K562 (cell line): ENCODE results near the gene ESRRB. TPM values are rescaled to one million over a fixed set of nuclear protein-coding genes. Genes with fewer than 3 reads are reported as not detected.

Experiments
- ATAC-seq: fragments of 200-7000 bp; cut with Tn5 transposase; 3 replicates; pipeline ENCODE4 v1.9.1; 2020; ENCODE audit warnings: moderate library complexity
- BruUV-seq: library from RNA; stranded (reverse); fragments of 400-500 nt; replicated peaks from 2 replicates; lab custom pipeline; 2021; lab: Mats Ljungman, UMichigan
- CTCF ChIA-PET: fragments of 300-600 bp; formaldehyde crosslinking; extraction: SDS; loops from one replicate; lab custom pipeline; 2021; ENCODE audit warnings: low intra/inter-chr PET ratio; lab: Yijun Ruan, JAX
- POLR2A ChIA-PET: fragments of 300-600, 350-650 bp; sonication (Branson Sonifier 250); formaldehyde crosslinking; extraction: SDS; loops from one replicate; lab custom pipeline; 2021; ENCODE audit warnings: antibody characterized with exemption, inconsistent platforms; lab: Yijun Ruan, JAX
- DNase-seq, 4 experiments: peaks; one replicate each; pipeline versions ENCODE4 v3.0.0 to v3.0.0-alpha.2; 2011 to 2018; ENCODE audit warnings: low spot score in 3 of 4, mixed read lengths in 3 of 4; ENCODE audit errors: extremely low read depth in 1 of 4
- FAIRE-seq: peaks from 2 replicates; lab custom pipeline; 2011; peaks lifted over from hg19 to GRCh38; lab: Jason Lieb, UNC
- H2AFZ ChIP-seq: 2 replicates; pipeline ENCODE4 v1.6.0; 2011; ENCODE audit warnings: low read depth, low read length, control low read depth, inconsistent platforms
- H3K27ac ChIP-seq: fragments of 200-600 bp; 3 replicates; pipeline ENCODE4 v1.8.0; 2011; ENCODE audit warnings: low read depth, mild to moderate bottlenecking, control low read depth, inconsistent platforms, low read length, moderate library complexity, mixed read lengths; ENCODE audit errors: extremely low read depth
- H3K27me3 ChIP-seq, 2 experiments: fragments of 300-600 bp in 1 of 2; 2 replicates in 1 of 2; 3 replicates in 1 of 2; pipeline versions ENCODE4 v1.6.0 to v1.8.0; 2011; ENCODE audit warnings: inconsistent platforms in 2 of 2, low read length in 2 of 2, mild to moderate bottlenecking in 1 of 2, mixed read lengths in 1 of 2, moderate library complexity in 1 of 2; ENCODE audit not compliant: control insufficient read depth in 2 of 2, insufficient read depth in 2 of 2
- H3K36me3 ChIP-seq: fragments of 300-600 bp; 3 replicates; pipeline ENCODE4 v1.8.0; 2011; ENCODE audit warnings: mild to moderate bottlenecking, low read length, inconsistent platforms; ENCODE audit not compliant: control insufficient read depth, insufficient read depth
- H3K4me1 ChIP-seq, 2 experiments: fragments of 200-600 bp in 1 of 2; replicated peaks in 1 of 2; 2 replicates in 1 of 2; 3 replicates in 1 of 2; pipeline versions ENCODE4 v1.5.1 to v1.8.0; 2011; ENCODE audit warnings: inconsistent platforms in 2 of 2, low read length in 2 of 2, mild to moderate bottlenecking in 1 of 2, mixed read lengths in 1 of 2, moderate library complexity in 1 of 2; ENCODE audit not compliant: control insufficient read depth in 2 of 2, insufficient read depth in 2 of 2
- H3K4me2 ChIP-seq: 2 replicates; pipeline ENCODE4 v1.6.1; 2011; ENCODE audit warnings: low read length, control low read depth, inconsistent platforms, mixed read lengths; ENCODE audit not compliant: insufficient read depth
- H3K4me3 ChIP-seq: fragments of 200-600 bp; sonication (generic), shearing (Covaris generic); 2 replicates; pipeline ENCODE4 v1.5.1; 2016; ENCODE audit warnings: control low read depth, inconsistent platforms
- H3K79me2 ChIP-seq: fragments of 200-600 bp; 3 replicates; pipeline ENCODE4 v1.8.0; 2011; ENCODE audit warnings: low read length, inconsistent platforms; ENCODE audit not compliant: control insufficient read depth, insufficient read depth
- H3K9ac ChIP-seq, 2 experiments: 2 replicates each; pipeline versions ENCODE4 v1.6.0 to v1.6.1; 2011; ENCODE audit warnings: low read depth in 2 of 2, low read length in 2 of 2, control low read depth in 1 of 2, inconsistent platforms in 1 of 2, mild to moderate bottlenecking in 1 of 2, mixed read lengths in 1 of 2; ENCODE audit not compliant: insufficient read depth in 1 of 2
- H3K9me1 ChIP-seq: one replicate; pipeline ENCODE4 v1.6.0; 2011; ENCODE audit warnings: inconsistent platforms, mild to moderate bottlenecking, low read length, moderate library complexity; ENCODE audit not compliant: control insufficient read depth, insufficient read depth
- H3K9me3 ChIP-seq: replicated peaks from 2 replicates; pipeline ENCODE4 v1.5.1; 2011; ENCODE audit warnings: low read depth, low read length, inconsistent platforms; ENCODE audit not compliant: control insufficient read depth, insufficient read depth
- H4K20me1 ChIP-seq: replicated peaks from 2 replicates; pipeline ENCODE4 v1.6.1; 2011; ENCODE audit warnings: low read length, inconsistent platforms, mixed read lengths; ENCODE audit not compliant: control insufficient read depth, insufficient read depth
- BMI1 ChIP-seq: fragments of 150-350 bp; IDR thresholded peaks from 2 replicates; pipeline ENCODE4 v1.6.1; 2014; ENCODE audit warnings: low read length
- BRCA1 ChIP-seq, 2 experiments: fragments of 450-650 bp in 1 of 2; sonication (generic) in 1 of 2; formaldehyde crosslinking in 1 of 2; IDR thresholded peaks; 2 replicates each; pipeline versions ENCODE4 v1.5.0 to v1.6.1; 2017 to 2020; ENCODE audit warnings: mild to moderate bottlenecking in 1 of 2, missing genetic modification reagents in 1 of 2
- CBX3 ChIP-seq, 2 experiments: IDR thresholded peaks; 1 replicate in 1 of 2; 2 replicates in 1 of 2; pipeline ENCODE4 v1.6.1; 2012; ENCODE audit warnings: inconsistent platforms in 2 of 2, low read length in 2 of 2, borderline replicate concordance in 1 of 2, control low read depth in 1 of 2
- CXXC5 ChIP-seq: fragments of 250-450 bp; sonication (Bioruptor Pico); IDR thresholded peaks from 2 replicates; pipeline ENCODE4 v1.8.0; 2022; ENCODE audit warnings: inconsistent platforms, mild to moderate bottlenecking, moderate library complexity
- ETS2 ChIP-seq: IDR thresholded peaks from 2 replicates; pipeline ENCODE4 v1.6.1; 2016; ENCODE audit warnings: borderline replicate concordance, missing genetic modification characterization, mild to moderate bottlenecking, moderate library complexity, missing compliant biosample characterization; ENCODE audit not compliant: poor library complexity, severe bottlenecking
- FOS ChIP-seq: IDR thresholded peaks from 3 replicates; pipeline ENCODE4 v1.6.1; 2011; ENCODE audit not compliant: insufficient read length; ENCODE audit errors: extremely low read depth
- FOXM1 ChIP-seq, 2 experiments: fragments of 450-650 bp in 1 of 2; sonication (generic) in 1 of 2; formaldehyde crosslinking in 1 of 2; IDR thresholded peaks; 2 replicates each; pipeline versions ENCODE4 v1.6.1 to v1.9.0; 2017 to 2022; ENCODE audit warnings: low read depth in 2 of 2, mild to moderate bottlenecking in 2 of 2, missing genetic modification reagents in 1 of 2, moderate library complexity in 1 of 2
- GTF2E2 ChIP-seq: fragments of 200-800 bp; sonication (Bioruptor generic); IDR thresholded peaks from 2 replicates; pipeline ENCODE4 v1.6.1; 2016; ENCODE audit warnings: missing genetic modification characterization, missing compliant biosample characterization
- JUND ChIP-seq, 2 experiments: IDR thresholded peaks; 2 replicates in 1 of 2; 3 replicates in 1 of 2; pipeline ENCODE4 v1.6.1; 2011; ENCODE audit warnings: borderline replicate concordance in 2 of 2, low read depth in 2 of 2, low read length in 2 of 2, improper control_type of control experiment in 1 of 2, missing biosample characterization in 1 of 2, missing genetic modification characterization in 1 of 2, missing genetic modification reagents in 1 of 2
- MTA2 ChIP-seq: fragments of 450-650 bp; IDR thresholded peaks from 2 replicates; pipeline ENCODE4 v1.6.1; 2016; ENCODE audit warnings: low read depth
- NR2C2 ChIP-seq, 2 experiments: fragments of 200-800 bp in 1 of 2; sonication (Bioruptor generic) in 1 of 2; sonication (generic) in 1 of 2; formaldehyde crosslinking in 1 of 2; IDR thresholded peaks; 2 replicates each; pipeline versions ENCODE4 v1.6.1 to v1.8.0; 2016 to 2022; ENCODE audit warnings: mild to moderate bottlenecking in 1 of 2, missing compliant biosample characterization in 1 of 2, missing genetic modification characterization in 1 of 2, missing genetic modification reagents in 1 of 2
- SREBF1 ChIP-seq: fragments of 150-350 bp; IDR thresholded peaks from 2 replicates; pipeline ENCODE4 v1.6.1; 2014; ENCODE audit warnings: antibody characterized with exemption, low read depth, low read length, borderline replicate concordance
- ZNF224 ChIP-seq: sonication (generic); formaldehyde crosslinking; IDR thresholded peaks from 2 replicates; pipeline ENCODE4 v1.8.0; 2022; ENCODE audit warnings: mild to moderate bottlenecking, missing genetic modification reagents
- ZNF253 ChIP-seq: fragments of 250-450 bp; sonication (Bioruptor Pico); conservative IDR thresholded peaks from 2 replicates; pipeline ENCODE4 v1.6.1; 2021; ENCODE audit warnings: mild to moderate bottlenecking
- WGBS: fragments of 100-300 bp; shearing (Covaris generic); methylation state at CpG from one replicate; pipeline ENCODE4 v1.1.6; 2016; ENCODE audit warnings: low coverage, mixed read lengths; ENCODE audit not compliant: insufficient coverage; ENCODE audit errors: missing lambda C conversion rate; 5-methylcytosine and 5-hydroxymethylcytosine counted together
- in situ Hi-C: fragments of 300-500 bp; cut with MboI; formaldehyde crosslinking; loops from 4 replicates; pipeline ENCODE4 v1.15.0; 2018; ENCODE audit warnings: inconsistent platforms, mixed read lengths
- intact Hi-C: fragments of 100-400 bp; cut with micrococcal nuclease; formaldehyde crosslinking; loops from 2 replicates; pipeline ENCODE4 v1.14.2; 2022
- polyA plus RNA-seq, 8 experiments: library from polyadenylated mRNA; depleted of rRNA in 4 of 8; stranded (reverse) in 5 of 8; unstranded in 3 of 8; fragments of >200 nt; fragmentation: Nextera tagmentation in 2 of 8; fragmentation: Illumina TruSeq in 1 of 8; extraction: Ambion mirVana in 2 of 8; extraction: Trizol in 1 of 8; gene quantifications; 2 replicates each; pipeline versions ENCODE4 v1.2.1 to v1.2.3, GENCODE V29; 2011 to 2014; ENCODE audit warnings: inconsistent platforms in 1 of 8, missing spikeins in 1 of 8
- total RNA-seq, 7 experiments: library from RNA; depleted of rRNA in 6 of 7; stranded (reverse); fragments of >200 nt in 6 of 7; fragmentation: Illumina TruSeq in 2 of 7; extraction: Trizol in 2 of 7; gene quantifications; 2 replicates each; pipeline versions ENCODE4 v1.2.1 to v1.2.3, GENCODE V29; 2011 to 2021; ENCODE audit warnings: low replicate concordance in 1 of 7
- TF ChIP-seq, protein P1 (sequence below): IDR thresholded peaks from 2 replicates; pipeline ENCODE4 v1.6.1; 2016; ENCODE audit warnings: missing genetic modification characterization, missing compliant biosample characterization
- TF ChIP-seq, protein P2 (sequence below): fragments of 450-650 bp; IDR thresholded peaks from one replicate; pipeline ENCODE4 v1.6.1; 2018; ENCODE audit warnings: mild to moderate bottlenecking, moderate library complexity; ENCODE audit not compliant: partially characterized antibody

The ESRRB gene
- total and polyA plus RNA-seq, 9 of the 15 experiments (the other 6 are each of a cell fraction or from before 2014, with no cell fraction given) = 3.2 to 24.7 (median 14.5) TPM

DNA sequence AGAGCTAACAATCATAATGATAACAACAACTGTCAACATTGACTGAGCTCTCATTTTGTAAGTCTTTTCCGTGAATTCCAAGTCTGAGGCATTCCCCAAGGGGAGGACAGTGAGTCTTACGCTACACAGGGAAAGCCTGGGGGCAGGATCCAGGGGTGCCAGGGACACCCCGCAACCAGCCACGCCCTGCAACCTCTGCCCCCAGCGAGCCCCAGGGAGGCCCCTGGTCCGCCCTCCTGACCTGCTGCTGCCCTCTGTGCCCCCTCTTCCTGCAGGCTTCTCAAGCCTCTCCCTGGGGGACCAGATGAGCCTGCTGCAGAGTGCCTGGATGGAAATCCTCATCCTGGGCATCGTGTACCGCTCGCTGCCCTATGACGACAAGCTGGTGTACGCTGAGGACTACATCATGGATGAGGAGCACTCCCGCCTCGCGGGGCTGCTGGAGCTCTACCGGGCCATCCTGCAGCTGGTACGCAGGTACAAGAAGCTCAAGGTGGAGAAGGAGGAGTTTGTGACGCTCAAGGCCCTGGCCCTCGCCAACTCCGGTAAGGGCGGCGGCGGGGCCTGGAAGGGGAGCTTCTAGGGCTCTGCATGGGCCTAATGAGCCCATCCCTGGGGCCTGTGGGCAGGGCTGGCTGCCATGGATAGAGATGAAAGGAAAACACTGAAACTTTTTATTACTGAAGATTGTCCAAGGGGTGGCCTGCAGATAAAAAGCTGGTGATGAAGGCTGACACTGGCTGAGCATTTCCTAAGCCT is 115.4 kb downstream of the ESRRB start:
- H3K9me3 ChIP-seq = no peaks in the 10 kb centered on the region
- no peak overlapping the region for H3K4me2 ChIP-seq
- ChIA-PET POLR2A (interaction anchor here (1.1 kb wide), 3 partner anchors 9 to 31 kb away, joined by 3 to 5 read pairs (median 4); no protein-coding TSS in a partner anchor), CTCF (no interaction called here)
- no peak overlapping the region for H2AFZ ChIP-seq
- H3K27me3 ChIP-seq = no peaks in the 10 kb centered on the region
- peaks cover 0 to 5% of the 10 kb centered on the region in 2 experiments; a peak in 1 of 5 replicates for H3K4me1 ChIP-seq
- no peak overlapping the region for H3K4me3 ChIP-seq
- no peaks in the 10 kb centered on the region for H3K9me1 ChIP-seq
- no peaks in the 10 kb centered on the region for H3K79me2 ChIP-seq
- no peaks in the 10 kb centered on the region for H4K20me1 ChIP-seq
- intact Hi-C loops = no loop called here
- no peak for TF ChIP-seq ZNF253
- no peak for TF ChIP-seq BMI1
- TF ChIP-seq, protein P1, sequence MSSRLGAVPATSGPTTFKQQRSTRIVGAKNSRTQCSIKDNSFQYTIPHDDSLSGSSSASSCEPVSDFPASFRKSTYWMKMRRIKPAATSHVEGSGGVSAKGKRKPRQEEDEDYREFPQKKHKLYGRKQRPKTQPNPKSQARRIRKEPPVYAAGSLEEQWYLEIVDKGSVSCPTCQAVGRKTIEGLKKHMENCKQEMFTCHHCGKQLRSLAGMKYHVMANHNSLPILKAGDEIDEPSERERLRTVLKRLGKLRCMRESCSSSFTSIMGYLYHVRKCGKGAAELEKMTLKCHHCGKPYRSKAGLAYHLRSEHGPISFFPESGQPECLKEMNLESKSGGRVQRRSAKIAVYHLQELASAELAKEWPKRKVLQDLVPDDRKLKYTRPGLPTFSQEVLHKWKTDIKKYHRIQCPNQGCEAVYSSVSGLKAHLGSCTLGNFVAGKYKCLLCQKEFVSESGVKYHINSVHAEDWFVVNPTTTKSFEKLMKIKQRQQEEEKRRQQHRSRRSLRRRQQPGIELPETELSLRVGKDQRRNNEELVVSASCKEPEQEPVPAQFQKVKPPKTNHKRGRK (tag) = no peak
- no peak for TF ChIP-seq GTF2E2 (tag)
- no peak for TF ChIP-seq FOXM1 (IDR thresholded peaks at IDR 0.05; ENCODE audit: low read depth)
- no peak for TF ChIP-seq FOXM1 (CRISPR knock-in tag; IDR thresholded peaks at IDR 0.05; ENCODE audit: low read depth)
- TF ChIP-seq CBX3 (IDR thresholded peaks at IDR 0.05; ENCODE audit: borderline replicate concordance in 1 of 2, low read length in 2 of 2) = no peak
- no peak for TF ChIP-seq ETS2
- TF ChIP-seq, protein P2, sequence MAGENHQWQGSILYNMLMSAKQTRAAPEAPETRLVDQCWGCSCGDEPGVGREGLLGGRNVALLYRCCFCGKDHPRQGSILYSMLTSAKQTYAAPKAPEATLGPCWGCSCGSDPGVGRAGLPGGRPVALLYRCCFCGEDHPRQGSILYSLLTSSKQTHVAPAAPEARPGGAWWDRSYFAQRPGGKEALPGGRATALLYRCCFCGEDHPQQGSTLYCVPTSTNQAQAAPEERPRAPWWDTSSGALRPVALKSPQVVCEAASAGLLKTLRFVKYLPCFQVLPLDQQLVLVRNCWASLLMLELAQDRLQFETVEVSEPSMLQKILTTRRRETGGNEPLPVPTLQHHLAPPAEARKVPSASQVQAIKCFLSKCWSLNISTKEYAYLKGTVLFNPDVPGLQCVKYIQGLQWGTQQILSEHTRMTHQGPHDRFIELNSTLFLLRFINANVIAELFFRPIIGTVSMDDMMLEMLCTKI = no peak
- TF ChIP-seq CXXC5 = no peak
- no peak for TF ChIP-seq NR2C2 (CRISPR knock-in tag; IDR thresholded peaks at IDR 0.05)
- no peak for TF ChIP-seq NR2C2 (tag; IDR thresholded peaks at IDR 0.05)
- no peak for TF ChIP-seq ZNF224 (CRISPR knock-in tag)
- TF ChIP-seq BRCA1 (IDR thresholded peaks at IDR 0.05) = no peak
- TF ChIP-seq BRCA1 (CRISPR knock-in tag; IDR thresholded peaks at IDR 0.05) = no peak
- no peak for TF ChIP-seq SREBF1
- TF ChIP-seq JUND (IDR thresholded peaks at IDR 0.05; ENCODE audit: borderline replicate concordance, low read depth, low read length) = no peak
- TF ChIP-seq JUND (tag; IDR thresholded peaks at IDR 0.05; ENCODE audit: borderline replicate concordance, low read depth, low read length) = no peak
- no peak for TF ChIP-seq FOS
- no peak for TF ChIP-seq MTA2
- FAIRE-seq (no peak), DNase-seq (no peak), ATAC-seq (no peak)
- no TSS peak for BruUV-seq
- WGBS = 86% methylated on average over 8 of the region's 22 CpGs
- H3K36me3 ChIP-seq = peaks cover 10% of the 10 kb centered on the region; the same call in 1 of the 3 replicates
- in situ Hi-C loops = no loop called here
- no peak overlapping the region for H3K27ac ChIP-seq
- H3K9ac ChIP-seq = no peak overlapping the region
